Activated T-helper 2 cell treated with anti-CD3 and anti-CD28 coated beads, Interferon-gamma antibody, Interleukin-2, Interleukin-4, amounts not matched to agents 10 μg/mL and 5 μg/mL and 100 μg/mL, durations not matched to agents 14 hours and 24 hours and 36 hours (primary cell): Measurements from ENCODE around the gene SPTBN5. TPM values are rescaled to one million over a fixed set of nuclear protein-coding genes. Genes with fewer than 3 reads are reported as not detected.

Source experiments
- DNase-seq: peaks from one replicate; pipeline ENCODE4 v3.0.0; 2021; ENCODE audit warnings: low spot score
- H3K27ac Mint-ChIP-seq: one replicate; pipeline ENCODE4 v1.8.0; 2021; ENCODE audit warnings: mixed read lengths
- H3K27me3 Mint-ChIP-seq: one replicate; pipeline ENCODE4 v1.8.0; 2021; ENCODE audit warnings: low read depth, mixed read lengths
- H3K36me3 Mint-ChIP-seq: one replicate; pipeline ENCODE4 v1.8.0; 2021; ENCODE audit warnings: low read depth, mixed read lengths
- H3K4me1 Mint-ChIP-seq: one replicate; pipeline ENCODE4 v1.8.0; 2021; ENCODE audit warnings: low read depth, mixed read lengths
- H3K4me3 Mint-ChIP-seq: one replicate; pipeline ENCODE4 v1.8.0; 2021; ENCODE audit warnings: low read depth, mild to moderate bottlenecking, moderate library complexity, mixed read lengths
- H3K9me3 Mint-ChIP-seq: one replicate; pipeline ENCODE4 v1.8.0; 2021; ENCODE audit warnings: mixed read lengths
- intact Hi-C: fragments of 100-400 bp; cut with micrococcal nuclease; formaldehyde crosslinking; loops from one replicate; pipeline ENCODE4 v1.15.1; 2023
- total RNA-seq: library from RNA; stranded (reverse); gene quantifications from 2 replicates; pipeline ENCODE4 v1.2.3, GENCODE V29; 2022

SPTBN5 gene
- total RNA-seq, 1 donor from 2014 or later: 0.41 TPM

GRCh38 chr15:41811432-41812195 is 82.2 kb downstream of the SPTBN5 start:
- intact Hi-C loops: loop anchor here (1.0 to 5.0 kb wide), 3 partner anchors 37 to 254 kb away; partner anchors contain the start of genes MAPKBP1 and TYRO3
- peak; percentile 59 for DNase-seq
- Mint-ChIP-seq H3K27ac (peak overlapping the region; percentile 36), H3K4me1 (peaks cover 26% of the 10 kb centered on the region), H3K4me3 (no peak overlapping the region), H3K27me3 (no peaks in the 10 kb centered on the region), H3K9me3 (no peaks in the 10 kb centered on the region), H3K36me3 (peaks cover 13% of the 10 kb centered on the region)

- H3K27me3 Mint-ChIP-seq: no peaks in the 10 kb centered on the region
- H3K27ac Mint-ChIP-seq: no peak overlapping the region
- no peaks in the 10 kb centered on the region for H3K9me3 Mint-ChIP-seq
- no peak for DNase-seq
- intact Hi-C loops: loop anchor here (1.0 to 5.0 kb wide), 3 partner anchors 37 to 254 kb away; partner anchors contain the start of genes MAPKBP1 and TYRO3
- peaks cover 11% of the 10 kb centered on the region for H3K36me3 Mint-ChIP-seq
- no peak overlapping the region for H3K4me3 Mint-ChIP-seq
- H3K4me1 Mint-ChIP-seq: peaks cover 27% of the 10 kb centered on the region
These were observed 83.0 kb downstream of the SPTBN5 start for GRCh38 chr15:41810651-41811431.

- no peaks in the 10 kb centered on the region for H3K9me3 Mint-ChIP-seq
- DNase-seq: no peak
- intact Hi-C loops: loop anchor here (5.0 kb wide), 2 partner anchors 112 to 252 kb away; partner anchors contain the start of gene TYRO3
- no peak overlapping the region for H3K4me3 Mint-ChIP-seq
- peaks cover 31% of the 10 kb centered on the region for H3K4me1 Mint-ChIP-seq
- no peaks in the 10 kb centered on the region for H3K27me3 Mint-ChIP-seq
- no peak overlapping the region for H3K27ac Mint-ChIP-seq
- H3K36me3 Mint-ChIP-seq: peaks cover 10% of the 10 kb centered on the region
These were observed 84.2 kb downstream of the SPTBN5 start for GRCh38 chr15:41809526-41810220.

GRCh38 chr15:41809121-41809520 is 84.7 kb downstream of the SPTBN5 start:
- H3K27me3 Mint-ChIP-seq: no peaks in the 10 kb centered on the region
- intact Hi-C loops: no loop called here
- H3K36me3 Mint-ChIP-seq: peaks cover 10% of the 10 kb centered on the region
- H3K4me1 Mint-ChIP-seq: peaks cover 34% of the 10 kb centered on the region
- H3K27ac Mint-ChIP-seq: no peak overlapping the region
- no peak overlapping the region for H3K4me3 Mint-ChIP-seq
- no peak for DNase-seq
- no peaks in the 10 kb centered on the region for H3K9me3 Mint-ChIP-seq

- intact Hi-C loops: no loop called here
- no peak for DNase-seq
- peaks cover 6% of the 10 kb centered on the region for H3K36me3 Mint-ChIP-seq
- H3K27me3 Mint-ChIP-seq: no peaks in the 10 kb centered on the region
- no peak overlapping the region for H3K4me3 Mint-ChIP-seq
- no peak overlapping the region for H3K27ac Mint-ChIP-seq
- H3K4me1 Mint-ChIP-seq: peaks cover 25% of the 10 kb centered on the region
- no peaks in the 10 kb centered on the region for H3K9me3 Mint-ChIP-seq
These were observed 87.3 kb downstream of the SPTBN5 start for GRCh38 chr15:41806291-41807181.

GRCh38 chr15:41805711-41806110 is 88.1 kb downstream of the SPTBN5 start:
- intact Hi-C loops: no loop called here
- no peak overlapping the region for H3K27ac Mint-ChIP-seq
- no peaks in the 10 kb centered on the region for H3K9me3 Mint-ChIP-seq
- no peak overlapping the region for H3K4me3 Mint-ChIP-seq
- no peak for DNase-seq
- peaks cover 14% of the 10 kb centered on the region for H3K36me3 Mint-ChIP-seq
- peaks cover 17% of the 10 kb centered on the region for H3K4me1 Mint-ChIP-seq
- no peaks in the 10 kb centered on the region for H3K27me3 Mint-ChIP-seq

- Mint-ChIP-seq H3K27me3 (no peaks in the 10 kb centered on the region), H3K4me3 (no peak overlapping the region), H3K36me3 (peaks cover 18% of the 10 kb centered on the region), H3K27ac (peak overlapping the region; percentile 11), H3K9me3 (no peaks in the 10 kb centered on the region), H3K4me1 (peaks cover 13% of the 10 kb centered on the region)
- no peak for DNase-seq
- intact Hi-C loops: no loop called here
These were observed 88.8 kb downstream of the SPTBN5 start for GRCh38 chr15:41804916-41805666.

GRCh38 chr15:41804361-41804760 is 89.5 kb downstream of the SPTBN5 start:
- H3K36me3 Mint-ChIP-seq: peaks cover 18% of the 10 kb centered on the region
- H3K4me1 Mint-ChIP-seq: peaks cover 16% of the 10 kb centered on the region
- intact Hi-C loops: no loop called here
- H3K27me3 Mint-ChIP-seq: no peaks in the 10 kb centered on the region
- H3K9me3 Mint-ChIP-seq: no peaks in the 10 kb centered on the region
- H3K4me3 Mint-ChIP-seq: no peak overlapping the region
- H3K27ac Mint-ChIP-seq: no peak overlapping the region
- no peak for DNase-seq

GRCh38 chr15:41801850-41802455 is 91.9 kb downstream of the SPTBN5 start:
- intact Hi-C loops: no loop called here
- peaks cover 25% of the 10 kb centered on the region for H3K4me1 Mint-ChIP-seq
- H3K9me3 Mint-ChIP-seq: no peaks in the 10 kb centered on the region
- no peak for DNase-seq
- peaks cover 18% of the 10 kb centered on the region for H3K36me3 Mint-ChIP-seq
- H3K27me3 Mint-ChIP-seq: no peaks in the 10 kb centered on the region
- H3K4me3 Mint-ChIP-seq: no peak overlapping the region
- no peak overlapping the region for H3K27ac Mint-ChIP-seq

- intact Hi-C loops: no loop called here
These were observed 92.7 kb downstream of the SPTBN5 start for GRCh38 chr15:41801185-41801584.

GRCh38 chr15:41799488-41799805 is 94.4 kb downstream of the SPTBN5 start:
- Mint-ChIP-seq H3K27ac (no peak overlapping the region), H3K4me3 (no peak overlapping the region), H3K27me3 (no peaks in the 10 kb centered on the region), H3K36me3 (peaks cover 14% of the 10 kb centered on the region), H3K4me1 (peaks cover 26% of the 10 kb centered on the region), H3K9me3 (no peaks in the 10 kb centered on the region)
- no peak for DNase-seq
- intact Hi-C loops: no loop called here

More at GRCh38 chr15:41801185-41801584, 92.7 kb downstream of the SPTBN5 start:
- no peaks in the 10 kb centered on the region for H3K27me3 Mint-ChIP-seq
- no peaks in the 10 kb centered on the region for H3K9me3 Mint-ChIP-seq
- H3K27ac Mint-ChIP-seq: no peak overlapping the region
- DNase-seq: no peak
- peaks cover 18% of the 10 kb centered on the region for H3K36me3 Mint-ChIP-seq
- H3K4me3 Mint-ChIP-seq: no peak overlapping the region
- H3K4me1 Mint-ChIP-seq: peaks cover 26% of the 10 kb centered on the region
